HG02852 (cell line): ENCODE results near the gene GNAT1.

ENCODE experiments used
- ATAC-seq: cut with Tn5 transposase; IDR thresholded peaks from one replicate; pipeline ENCODE4 v1.9.1; 2021; ENCODE audit warnings: mild to moderate bottlenecking, moderate library complexity; ENCODE audit not compliant: unreplicated experiment

The GNAT1 gene

DNA sequence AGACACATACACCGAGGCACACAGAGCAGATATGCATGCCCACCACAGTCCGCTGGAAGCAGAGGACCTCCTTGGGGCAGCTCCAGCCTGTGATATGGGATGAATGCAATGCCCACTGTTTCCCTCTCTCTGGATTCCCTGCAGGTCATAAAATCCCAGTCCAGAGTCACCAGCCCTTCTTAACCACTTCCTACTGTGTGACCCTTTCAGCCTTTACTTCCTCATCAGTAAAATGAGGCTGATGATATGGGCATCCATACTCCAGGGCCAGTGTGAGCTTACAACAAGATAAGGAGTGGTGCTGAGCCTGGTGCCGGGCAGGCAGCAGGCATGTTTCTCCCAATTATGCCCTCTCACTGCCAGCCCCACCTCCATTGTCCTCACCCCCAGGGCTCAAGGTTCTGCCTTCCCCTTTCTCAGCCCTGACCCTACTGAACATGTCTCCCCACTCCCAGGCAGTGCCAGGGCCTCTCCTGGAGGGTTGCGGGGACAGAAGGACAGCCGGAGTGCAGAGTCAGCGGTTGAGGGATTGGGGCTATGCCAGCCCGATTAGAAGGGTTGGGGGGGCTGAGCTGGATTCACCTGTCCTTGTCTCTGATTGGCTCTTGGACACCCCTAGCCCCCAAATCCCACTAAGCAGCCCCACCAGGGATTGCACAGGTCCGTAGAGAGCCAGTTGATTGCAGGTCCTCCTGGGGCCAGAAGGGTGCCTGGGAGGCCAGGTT lies at the start of gene GNAT1:
TSS of gene GNAT1 (plus strand) at position 675 of the 725 bp plus-strand sequence. CDS start 116 bp downstream, outside the sequence.
- no peak for ATAC-seq

GRCh38 chr3:50146316-50146901 lies 45.0 kb upstream of the GNAT1 start:
- no peak for ATAC-seq

DNA sequence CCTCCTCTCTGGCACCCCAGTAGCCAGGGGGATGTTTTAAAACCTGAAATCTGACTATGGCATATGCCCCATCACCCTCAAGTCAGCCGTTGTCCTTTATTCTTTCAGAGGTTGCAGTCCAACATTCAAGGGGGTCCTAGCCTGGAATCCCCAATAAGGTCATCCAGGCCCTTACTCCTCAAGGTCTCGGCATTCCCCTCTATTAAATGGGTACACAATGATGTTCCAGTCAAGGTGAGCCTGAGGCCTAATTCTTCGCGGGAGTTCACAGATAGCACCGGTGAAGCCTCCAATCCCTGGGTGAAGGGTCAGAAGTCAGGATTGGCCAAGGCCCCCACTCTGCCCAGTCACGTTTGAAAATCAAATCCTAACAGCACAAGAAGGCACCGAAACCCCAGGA lies 44.4 kb upstream of the GNAT1 start:
- no peak for ATAC-seq

GRCh38 chr3:50147447-50147846 lies 44.0 kb upstream of the GNAT1 start:
- ATAC-seq: no peak

DNA sequence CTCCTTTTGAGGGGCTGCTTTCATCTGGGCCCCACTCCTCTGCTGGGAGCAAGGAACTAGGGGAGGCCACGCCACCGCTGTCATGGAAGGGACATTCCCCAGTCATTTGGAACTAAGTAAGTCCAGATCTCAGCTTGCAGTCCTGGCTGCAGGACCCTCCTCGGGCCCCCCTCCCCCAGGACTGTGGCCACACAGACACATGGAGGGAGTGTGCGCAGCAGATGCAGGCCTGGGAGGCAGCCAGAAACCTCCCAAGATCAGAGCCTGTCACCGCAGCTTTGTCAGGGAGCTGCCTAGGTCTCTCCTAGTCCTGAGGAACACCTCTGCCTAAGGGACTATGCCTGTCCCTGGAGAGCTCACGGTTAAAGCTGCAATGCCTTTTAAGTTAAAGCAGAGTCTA lies 43.5 kb upstream of the GNAT1 start:
- ATAC-seq: no peak

GRCh38 chr3:50150404-50150750 lies 41.0 kb upstream of the GNAT1 start:
- no peak for ATAC-seq

- no peak for ATAC-seq
Observed at GRCh38 chr3:50150863-50151686, 40.3 kb upstream of the GNAT1 start.

DNA sequence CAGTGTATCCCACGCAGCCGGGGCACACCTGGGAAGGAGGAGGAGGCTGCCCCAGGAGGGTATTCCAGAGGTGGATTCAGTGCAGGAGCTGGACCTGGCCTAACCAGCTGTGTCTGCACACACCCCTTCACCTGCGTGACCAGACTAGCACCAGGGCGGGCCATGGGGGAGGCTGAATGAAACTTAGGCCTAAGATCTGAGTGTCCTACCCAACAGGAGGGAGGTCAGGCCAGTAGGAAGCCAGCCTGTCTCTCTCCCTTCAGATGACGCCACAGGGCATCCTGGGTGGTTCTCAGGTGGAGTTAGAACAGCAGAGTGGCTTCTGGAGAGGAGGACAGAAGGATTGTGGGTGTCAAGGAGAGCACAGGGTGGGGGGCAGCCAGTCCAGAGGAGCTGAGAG lies 39.7 kb upstream of the GNAT1 start:
- ATAC-seq: no peak

GRCh38 chr3:50153782-50154475 lies 37.5 kb upstream of the GNAT1 start:
- no peak for ATAC-seq

- ATAC-seq: peak; percentile 15
Observed at GRCh38 chr3:50154476-50154839, 37.0 kb upstream of the GNAT1 start.

GRCh38 chr3:50154840-50155490 lies 36.4 kb upstream of the GNAT1 start, which contains the start of gene SEMA3F:
Gene SEMA3F, plus strand, starts transcription at chr3:50155324. Its CDS starts 4,299 bp downstream, at chr3:50159623.
- peak; percentile 80 for ATAC-seq

DNA sequence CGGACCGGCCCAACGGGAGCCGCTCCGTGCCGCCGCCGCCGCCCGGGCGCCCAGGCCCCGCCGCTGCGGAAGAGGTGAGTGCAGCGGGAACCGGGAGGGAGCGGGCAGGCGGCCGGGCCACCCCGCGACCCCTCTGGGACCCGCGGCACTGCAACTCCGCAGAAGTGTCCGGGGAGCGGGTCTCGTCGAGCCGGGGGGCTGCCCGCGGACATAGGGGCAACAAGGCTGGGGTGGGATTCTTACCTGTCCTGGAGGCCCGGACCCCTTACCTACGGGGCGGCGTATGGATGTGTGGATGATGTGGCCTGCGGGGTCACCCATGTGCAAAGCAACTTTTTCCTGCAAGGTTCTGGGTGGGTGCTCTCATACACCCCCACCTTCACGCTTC lies 35.9 kb upstream of the GNAT1 start:
- ATAC-seq: no peak

DNA sequence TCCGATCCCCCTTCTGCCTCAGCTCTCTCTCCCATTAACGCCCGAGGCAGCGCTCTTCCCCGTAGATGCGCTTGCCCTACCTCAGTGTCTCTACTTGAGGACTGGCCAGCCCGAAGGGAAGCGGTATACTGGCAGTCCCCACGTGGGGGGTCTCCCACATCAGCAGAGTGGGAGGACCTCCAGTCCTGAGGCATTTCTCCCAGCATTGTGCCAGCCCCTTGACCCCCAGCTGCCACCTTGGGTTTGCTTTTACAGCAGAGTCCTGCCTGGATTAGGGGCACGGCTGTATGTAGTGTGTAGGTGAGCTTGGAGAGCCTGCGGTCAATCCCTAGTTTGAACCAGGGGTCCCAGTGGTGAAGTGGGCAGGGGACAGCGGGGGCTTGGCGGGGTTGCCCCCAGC lies 35.5 kb upstream of the GNAT1 start:
- ATAC-seq: no peak

- no peak for ATAC-seq
Observed at GRCh38 chr3:50156549-50157493, 34.6 kb upstream of the GNAT1 start.

DNA sequence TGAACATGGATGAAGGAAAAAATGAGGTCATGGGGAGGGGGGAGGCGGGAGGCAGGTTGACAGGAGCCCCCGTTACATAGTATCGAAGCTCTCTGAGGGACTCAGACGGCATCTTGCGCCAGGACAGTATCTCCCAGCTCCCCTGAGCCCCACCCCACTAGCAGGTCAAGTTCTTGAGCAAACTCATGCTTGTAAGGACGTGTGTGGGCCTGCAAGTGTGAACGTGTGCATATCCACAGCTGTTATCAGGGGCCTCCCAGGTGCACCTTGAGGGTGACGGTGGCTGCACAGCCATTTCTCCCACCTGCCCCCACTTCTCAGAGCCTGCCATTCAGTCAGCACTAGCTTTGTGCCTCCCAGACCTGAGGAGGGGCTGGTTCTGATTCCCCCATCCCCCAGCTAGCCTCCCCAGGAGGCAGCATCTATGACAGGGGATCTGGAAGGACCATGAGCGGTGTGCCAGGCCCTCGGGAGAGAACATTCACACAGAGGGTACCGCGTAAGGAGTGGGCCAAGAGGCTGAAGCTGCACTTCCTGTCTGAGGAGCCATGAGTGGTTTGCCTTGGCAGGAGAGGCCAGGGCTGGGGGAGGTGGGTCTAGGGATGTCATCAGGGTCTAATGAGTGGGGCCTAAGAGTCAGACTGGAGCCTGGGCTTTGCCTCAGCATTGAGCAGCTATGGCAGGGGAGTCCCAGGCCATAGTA lies 33.4 kb upstream of the GNAT1 start:
- ATAC-seq: no peak

- ATAC-seq: no peak
Observed at GRCh38 chr3:50158530-50159146, 32.8 kb upstream of the GNAT1 start.

- no peak for ATAC-seq
Observed at GRCh38 chr3:50160561-50160983, 30.8 kb upstream of the GNAT1 start.

- no peak for ATAC-seq
Observed at GRCh38 chr3:50161320-50161719, 30.1 kb upstream of the GNAT1 start.
